ENCODE data around the gene LIN54.

DNA sequence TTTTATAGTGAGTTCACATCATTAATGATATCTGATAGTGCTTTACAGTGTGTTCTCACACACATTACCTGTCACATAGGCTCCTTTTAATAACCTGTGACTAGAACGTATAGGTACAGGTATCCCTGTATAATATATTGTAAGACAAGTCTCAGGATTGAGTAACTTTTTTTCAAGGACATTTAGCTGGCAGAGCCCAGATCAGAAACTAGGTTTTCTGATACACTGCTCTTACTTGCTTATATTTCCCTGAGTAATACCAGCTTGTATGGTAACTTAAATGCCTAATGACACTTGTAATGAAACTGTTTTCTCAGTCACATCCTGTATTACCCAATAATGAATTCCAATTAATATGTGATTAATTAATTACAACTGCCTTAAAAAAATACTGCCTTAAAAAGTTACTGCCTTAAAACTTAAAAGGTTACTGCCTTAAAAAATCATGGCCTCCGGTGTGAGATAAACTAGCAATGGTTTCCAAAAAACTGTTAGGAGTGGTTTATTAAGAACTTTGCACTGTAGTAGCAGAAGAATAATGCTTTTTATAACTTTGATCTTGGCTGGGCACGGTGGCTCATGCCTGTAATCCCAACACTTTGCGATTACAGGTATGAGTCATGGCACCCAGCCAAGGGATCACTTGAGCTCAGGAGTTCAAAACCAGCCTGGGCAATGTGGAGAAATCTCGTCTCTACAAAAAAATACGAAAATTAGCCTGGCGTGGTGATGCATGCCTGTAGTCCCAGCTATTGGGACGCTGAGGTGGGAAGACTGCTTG, 36.3 kb upstream of the LIN54 start:
- TF ChIP-seq YY1 (IDR thresholded peaks at IDR 0.05; ENCODE audit: insufficient read depth, insufficient read length) (no peak), ZNF274 (IDR thresholded peaks at IDR 0.05; ENCODE audit: low read depth, low read length) (no peak)
